HCT116 (cell line): ENCODE results near the gene C1QL4.

Source experiments
- CTCF ChIP-seq, 3 experiments: fragments of 200-600 bp in 1 of 3; sonication (generic) in 1 of 3; IDR thresholded peaks in 2 of 3; conservative IDR thresholded peaks in 1 of 3; 2 replicates each; pipeline ENCODE4 v1.5.1; 2012 to 2017; ENCODE audit warnings: low read depth in 2 of 3, low read length in 2 of 3, antibody characterized with exemption in 1 of 3, borderline replicate concordance in 1 of 3, control low read depth in 1 of 3, mild to moderate bottlenecking in 1 of 3, mixed read lengths in 1 of 3, mixed run types in 1 of 3, moderate library complexity in 1 of 3; ENCODE audit not compliant: insufficient read depth in 1 of 3
- EZH2 ChIP-seq: fragments of 200-600 bp; sonication (generic); IDR thresholded peaks from 2 replicates; pipeline ENCODE4 v1.6.1; 2017; ENCODE audit warnings: antibody characterized with exemption, mixed run types
- POLR2A ChIP-seq: IDR thresholded peaks from 2 replicates; pipeline ENCODE4 v1.7.0; 2011; ENCODE audit warnings: borderline replicate concordance; ENCODE audit not compliant: insufficient read depth, insufficient read length; ENCODE audit errors: extremely low read depth

GRCh38 chr12:49284672-49285071 lies 52.3 kb downstream of the C1QL4 start:
- TF ChIP-seq POLR2A (no peak), CTCF (IDR thresholded peaks at IDR 0.05 in 2 of 3, conservative IDR thresholded peaks at IDR 0.05 in 1 of 3; ENCODE audit: borderline replicate concordance in 1 of 3, insufficient read depth in 1 of 3, low read depth in 2 of 3, low read length in 2 of 3) (no peak), EZH2 (no peak)
